Breast epithelium (tissue), 3 donors: ENCODE data around the gene PARD3B.

Source experiments
- CTCF ChIP-seq, 3 donors: fragments of 450-650 bp; IDR thresholded peaks; one replicate each; pipeline ENCODE4 v1.5.1; 2016 to 2017; ENCODE audit warnings: antibody characterized with exemption in 3 of 3, mild to moderate bottlenecking in 3 of 3, moderate library complexity in 3 of 3
- POLR2AphosphoS5 ChIP-seq, 3 donors: sonication (generic); formaldehyde crosslinking; IDR thresholded peaks; one replicate each; pipeline ENCODE4 v1.6.1; 2017; ENCODE audit warnings: antibody characterized with exemption in 3 of 3

- no peak for TF ChIP-seq CTCF (IDR thresholded peaks at IDR 0.05)
- no peak for TF ChIP-seq POLR2AphosphoS5 (IDR thresholded peaks at IDR 0.05)
These were observed 1101.4 kb downstream of the PARD3B start for GRCh38 chr2:205646680-205647079.
